NCI-H2029 treated with DMSO at 0.1 percent for 48 hours (cell line): Measurements from ENCODE around the gene ADAMTS20.
"Not testable (repeated sequence)": the region's sequence is repeated elsewhere in the genome, so short reads cannot be mapped to it uniquely, and the experiment has no call there.

Experiments
- DNase-seq: peaks from one replicate; lab custom pipeline; 2025; lab: John Stamatoyannopoulos, UW

The ADAMTS20 gene

GRCh38 chr12:43361031-43361710, 190.8 kb downstream of the ADAMTS20 start:
- no peak for DNase-seq

GRCh38 chr12:43360001-43360400, 192.0 kb downstream of the ADAMTS20 start:
- not testable (repeated sequence) for DNase-seq

DNA sequence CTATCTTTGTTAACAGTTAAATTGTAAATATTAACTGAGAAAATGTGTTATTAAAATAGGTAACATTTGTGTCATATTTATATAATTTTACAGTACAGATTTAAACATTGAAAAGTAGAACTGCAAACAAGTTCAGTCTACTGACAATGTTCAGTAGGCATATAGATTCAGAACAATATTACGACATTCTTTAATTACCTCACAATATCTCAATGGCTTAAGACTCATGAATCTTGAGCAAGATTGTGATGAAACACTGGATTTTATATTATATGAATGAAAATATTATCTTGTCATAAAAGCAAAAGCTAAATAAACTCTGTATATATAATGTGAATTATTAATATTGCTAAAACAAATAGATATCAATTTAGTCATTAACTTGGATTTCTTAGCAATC, 194.9 kb downstream of the ADAMTS20 start:
- DNase-seq: no peak

DNA sequence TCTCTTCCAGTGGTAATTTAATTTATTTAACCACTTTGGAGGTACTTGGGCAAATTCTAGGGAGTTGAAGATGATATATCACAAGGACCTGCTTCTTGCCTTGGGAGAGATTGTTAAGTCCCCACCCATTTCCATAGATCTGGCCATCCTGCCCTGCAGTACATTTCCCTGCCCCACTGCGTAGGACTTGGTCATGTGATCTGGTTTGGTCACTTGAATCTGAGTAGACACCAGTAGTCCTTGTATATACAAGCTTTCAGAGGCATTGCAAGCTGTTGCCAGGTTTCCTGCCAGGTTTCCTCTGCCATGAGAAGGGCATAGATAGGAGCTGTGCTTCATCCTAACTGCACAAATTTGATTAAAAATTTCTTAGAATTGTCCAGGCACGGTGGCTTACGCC, 200.0 kb downstream of the ADAMTS20 start:
- DNase-seq: no peak

GRCh38 chr12:43349863-43350262, 202.1 kb downstream of the ADAMTS20 start:
- no peak for DNase-seq

DNA sequence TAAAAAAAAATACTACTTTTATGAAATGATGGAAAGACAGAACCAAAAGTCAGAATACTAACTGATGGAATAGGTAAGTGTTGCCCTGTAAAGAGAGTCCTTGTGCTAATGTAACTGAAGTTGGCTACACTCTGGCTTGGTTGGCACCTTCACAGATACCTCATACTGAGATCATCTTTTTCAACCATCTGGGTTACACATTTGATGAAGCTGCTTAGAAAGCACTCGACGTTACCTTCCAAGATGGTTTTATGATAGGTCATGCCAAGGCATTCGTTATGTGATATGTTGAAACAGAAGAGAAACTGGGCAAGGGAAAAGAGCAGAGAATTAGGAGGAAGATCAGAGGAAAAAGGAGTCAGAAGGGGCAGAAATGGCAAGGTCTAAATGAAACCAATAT, 203.8 kb downstream of the ADAMTS20 start:
- DNase-seq: no peak

GRCh38 chr12:43347026-43347425, 205.0 kb downstream of the ADAMTS20 start:
- no peak for DNase-seq

DNA sequence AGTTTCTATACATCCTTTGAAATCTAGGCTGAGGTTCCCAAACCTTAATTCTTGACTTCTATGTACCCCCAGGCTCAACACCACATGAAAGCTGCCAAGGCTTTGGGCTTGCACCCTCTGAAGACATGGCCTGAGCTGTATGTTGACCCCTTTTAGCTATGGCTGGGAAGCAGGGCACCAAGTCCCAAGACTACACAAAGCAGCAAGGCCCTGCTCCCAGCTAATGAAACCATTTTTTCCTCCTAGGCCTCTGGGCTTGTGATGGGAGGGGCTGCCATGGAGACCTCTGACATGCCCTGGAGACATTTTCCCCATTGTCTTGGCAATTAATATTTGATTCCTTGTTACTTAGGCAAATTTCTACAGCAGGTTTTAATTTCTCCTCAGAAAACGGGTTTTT, 207.0 kb downstream of the ADAMTS20 start:
- DNase-seq: no peak

DNA sequence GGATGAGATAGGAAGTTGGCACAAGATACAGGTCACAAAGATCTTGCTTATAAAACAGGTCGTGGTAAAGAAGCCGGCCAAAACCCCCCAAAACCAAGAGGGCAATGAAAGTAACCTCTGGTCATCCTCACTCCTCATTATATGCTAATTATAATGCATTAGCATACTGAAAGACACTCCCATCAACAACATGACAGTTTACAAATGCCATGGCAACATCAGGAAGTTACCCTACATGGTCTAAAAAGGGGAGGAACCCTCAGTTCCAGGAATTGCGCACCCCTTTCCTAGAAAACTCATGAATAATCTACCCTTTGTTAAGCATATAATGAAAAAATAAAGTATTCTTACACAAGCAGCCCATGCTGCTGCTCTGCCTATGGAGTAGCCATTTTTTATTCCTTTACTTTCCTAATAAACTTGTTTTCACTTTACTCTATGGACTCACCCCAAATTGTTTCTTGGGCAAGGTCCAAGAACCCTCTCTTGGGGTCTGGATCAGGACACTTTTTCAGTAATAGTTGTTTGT, 210.2 kb downstream of the ADAMTS20 start:
- not testable (repeated sequence) for DNase-seq

DNA sequence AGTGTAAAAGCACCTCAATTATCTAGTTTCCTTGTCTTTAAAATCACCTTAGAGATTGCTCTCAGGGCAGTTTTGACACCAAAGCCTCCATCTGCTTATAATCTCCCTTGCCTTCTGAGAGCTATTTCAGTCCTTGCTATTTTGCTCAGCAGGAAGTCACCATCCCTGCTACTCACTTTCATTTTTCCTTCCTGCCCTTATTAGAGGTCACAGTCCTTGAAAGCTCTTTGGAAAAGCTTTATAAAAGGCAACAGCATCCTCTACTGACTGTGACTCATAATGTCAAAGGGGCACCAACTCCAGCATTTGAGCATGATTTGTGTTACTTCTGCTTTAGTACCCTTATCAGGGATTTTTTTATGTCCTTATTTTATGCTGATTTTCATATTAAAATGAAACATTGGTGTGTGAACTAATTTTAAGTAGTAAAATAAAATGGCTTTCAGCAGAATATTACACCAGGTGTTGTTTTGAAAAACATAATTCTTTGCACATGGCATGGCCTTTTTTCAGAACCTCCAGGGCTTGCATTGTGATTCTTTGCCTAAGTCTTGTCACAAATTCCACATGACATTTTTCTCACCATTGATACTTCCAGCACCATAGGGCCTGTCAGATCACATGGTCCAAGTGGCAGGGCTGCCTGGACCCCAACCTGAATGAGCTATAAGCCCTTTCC, 213.0 kb downstream of the ADAMTS20 start:
- no peak for DNase-seq

GRCh38 chr12:43337571-43338444, 214.2 kb downstream of the ADAMTS20 start:
- no peak for DNase-seq

GRCh38 chr12:43336962-43337555, 214.9 kb downstream of the ADAMTS20 start:
- no peak for DNase-seq

DNA sequence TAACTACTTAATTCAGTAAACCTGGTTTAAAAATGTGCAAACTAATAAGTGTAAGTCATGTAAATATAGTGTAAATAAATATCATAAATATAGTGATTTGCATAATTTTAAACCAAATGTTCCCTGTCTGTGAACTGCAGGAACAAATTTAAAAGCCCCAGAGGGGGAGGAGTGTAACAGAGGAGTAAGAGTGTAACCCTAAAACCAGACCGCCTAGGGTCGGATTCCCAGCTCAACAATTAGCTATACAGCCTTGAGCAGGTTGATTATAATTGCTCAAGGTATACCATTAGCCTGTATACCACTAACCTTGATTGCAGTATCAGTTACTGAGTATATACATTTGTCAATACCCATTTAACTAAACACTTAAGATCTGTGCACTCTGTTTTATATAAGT, 218.4 kb downstream of the ADAMTS20 start:
- no peak for DNase-seq

DNA sequence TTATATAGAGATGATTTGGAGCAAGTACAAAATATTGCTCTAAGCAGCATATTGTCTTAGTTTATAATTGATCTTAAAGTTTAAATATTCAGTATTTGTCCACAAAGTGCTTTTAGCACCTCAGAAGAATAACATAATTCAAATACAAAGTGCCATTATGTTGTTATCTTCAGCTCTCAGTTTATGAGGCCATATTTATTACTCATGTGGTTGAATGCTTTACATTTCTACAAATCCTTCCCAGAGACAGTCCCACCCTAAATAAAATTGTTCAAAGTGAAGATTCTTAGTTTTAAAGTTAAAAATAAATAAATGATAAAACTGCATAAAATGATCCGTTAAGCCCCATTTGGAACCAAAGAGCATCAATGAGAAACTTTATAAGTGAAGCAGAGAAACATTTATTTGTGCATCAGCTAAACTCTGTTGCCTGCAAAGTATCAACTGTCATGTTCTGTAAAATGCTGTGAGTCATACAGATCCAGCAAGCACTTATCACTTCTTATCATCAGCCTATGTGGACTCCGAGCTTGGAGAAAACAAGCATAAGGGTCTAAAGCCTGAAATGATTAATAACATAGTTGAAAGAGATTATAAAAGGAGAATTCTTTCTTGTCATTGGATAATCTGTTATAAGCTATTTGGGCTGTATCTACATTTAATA, 218.9 kb downstream of the ADAMTS20 start:
- DNase-seq: no peak

DNA sequence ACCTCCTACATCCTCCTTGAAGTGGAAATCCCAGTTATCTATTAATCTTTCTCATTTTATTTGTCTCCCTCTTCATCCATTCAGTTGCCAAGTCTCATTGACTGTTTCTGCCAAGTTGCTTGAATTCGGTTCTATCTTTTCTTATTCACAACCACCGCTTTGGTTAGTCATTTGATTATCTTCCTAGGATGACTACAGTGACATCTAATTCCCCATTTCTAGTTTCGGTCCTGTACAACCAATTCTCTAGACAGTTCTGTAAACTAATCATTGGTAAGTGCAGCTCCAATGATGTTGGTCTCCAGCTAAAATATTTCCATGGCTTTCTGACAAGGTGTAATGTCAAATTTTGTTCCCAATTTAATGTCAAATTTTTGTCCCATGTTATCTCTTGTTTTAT, 220.1 kb downstream of the ADAMTS20 start:
- no peak for DNase-seq

- DNase-seq: no peak
These were observed 222.6 kb downstream of the ADAMTS20 start for GRCh38 chr12:43329375-43329774.

- DNase-seq: no peak
These were observed 226.2 kb downstream of the ADAMTS20 start for GRCh38 chr12:43325786-43326185.

DNA sequence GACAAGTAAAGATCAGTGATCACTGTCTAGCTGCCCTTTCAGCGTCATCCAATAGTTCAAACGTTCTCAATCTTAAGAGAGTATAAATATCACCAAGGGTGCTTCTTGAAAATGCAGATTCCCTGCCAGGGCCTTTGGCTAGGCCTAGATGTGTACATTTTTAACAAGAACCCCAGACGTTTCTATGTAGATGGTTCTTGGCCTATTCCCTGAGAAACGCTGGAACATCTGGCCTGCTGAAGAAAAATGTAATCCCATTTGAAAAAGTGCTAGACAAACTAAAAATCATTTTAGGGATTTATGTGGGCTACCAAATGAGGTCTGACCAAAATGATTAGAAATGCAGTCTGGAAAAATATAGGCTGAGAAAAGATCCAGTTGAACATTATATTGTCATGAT, 231.7 kb downstream of the ADAMTS20 start:
- DNase-seq: no peak

DNA sequence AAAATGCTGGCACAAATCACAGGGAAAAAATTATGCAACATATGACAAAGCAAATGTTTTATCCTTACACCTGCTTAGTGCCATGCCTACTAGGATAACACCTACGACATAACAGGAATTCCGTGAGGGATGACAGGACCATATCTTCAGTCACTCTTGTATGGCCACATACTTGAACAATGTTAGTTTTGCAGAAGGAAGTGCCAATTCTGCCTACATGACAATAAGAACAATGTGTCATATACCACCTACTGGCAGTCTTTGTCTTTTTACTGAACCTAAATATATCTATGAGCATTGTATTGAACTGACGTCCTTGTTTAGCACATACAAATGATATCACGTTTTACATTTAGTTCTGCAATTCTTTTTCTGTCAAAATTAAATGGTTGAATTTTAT, 234.0 kb downstream of the ADAMTS20 start:
- DNase-seq: no peak

DNA sequence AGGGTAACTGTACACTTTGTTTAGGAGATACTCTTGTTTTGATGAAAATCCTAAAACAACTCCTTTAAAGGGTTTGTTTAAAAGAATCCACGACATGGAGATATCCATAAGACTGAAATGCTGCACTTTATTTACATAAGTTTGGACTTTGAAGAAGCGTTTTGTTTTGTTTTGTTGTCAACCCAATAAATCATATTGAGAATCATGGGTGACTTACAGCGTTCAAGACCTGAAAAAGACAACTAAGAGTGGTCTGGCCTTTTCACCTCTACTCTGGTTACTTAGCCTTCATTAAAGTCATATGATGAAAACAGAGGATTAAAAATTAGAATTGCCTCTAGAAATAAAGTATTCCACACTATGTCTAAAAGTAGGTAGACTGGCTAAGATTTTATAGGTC, 234.8 kb downstream of the ADAMTS20 start:
- no peak for DNase-seq

- DNase-seq: no peak
These were observed 235.5 kb downstream of the ADAMTS20 start for GRCh38 chr12:43316520-43316919.

DNA sequence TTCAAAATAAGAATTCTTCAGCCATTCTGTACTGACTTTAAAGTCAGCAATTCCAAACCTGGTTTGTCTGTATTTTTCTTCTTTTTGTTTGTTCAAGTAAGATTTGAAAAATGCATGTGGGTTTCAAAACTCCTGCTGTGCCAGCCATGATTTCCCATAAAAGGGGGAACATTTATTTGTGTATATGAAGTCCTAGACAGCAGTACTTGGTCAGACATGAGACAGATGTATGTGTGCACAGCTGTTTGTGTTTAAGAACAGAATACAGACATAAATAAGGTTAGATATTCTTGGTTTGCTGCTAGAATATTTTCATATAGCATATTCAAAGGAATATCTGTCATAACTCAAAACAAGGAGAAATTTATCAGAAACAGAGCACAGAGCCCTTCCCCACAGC, 236.0 kb downstream of the ADAMTS20 start:
- DNase-seq: no peak
